B cell (primary cell): ENCODE data around the gene SH3D19.

Experiments
- EZH2 ChIP-seq: IDR thresholded peaks from 2 replicates; pipeline ENCODE4 v1.6.1; 2012; ENCODE audit warnings: borderline replicate concordance, low read depth, mild to moderate bottlenecking, moderate library complexity, low read length; ENCODE audit not compliant: insufficient read depth, poor library complexity, severe bottlenecking
- TF ChIP-seq, protein P1 (sequence below): fragments of 200-600 bp; IDR thresholded peaks from one replicate; pipeline ENCODE4 v1.8.0; 2022; ENCODE audit warnings: antibody characterized with exemption, mild to moderate bottlenecking

DNA sequence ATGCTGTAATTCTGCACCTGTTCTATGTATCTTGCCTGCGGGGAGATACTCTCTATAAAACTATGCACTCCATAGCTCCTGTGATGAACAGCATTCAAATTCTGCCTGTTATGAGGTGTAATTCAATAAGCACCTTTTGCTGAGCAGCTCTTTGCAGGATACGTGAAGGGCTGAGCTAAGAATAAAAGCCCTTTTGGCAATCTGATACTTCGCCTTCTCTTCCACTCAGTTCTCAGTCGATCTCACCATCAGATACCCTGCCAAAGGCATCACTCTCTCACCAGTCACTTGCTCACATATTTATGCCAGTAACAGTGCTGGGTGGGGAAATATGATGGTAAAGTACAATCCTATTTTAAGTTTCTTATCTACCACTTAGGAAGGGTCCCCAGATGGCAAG, 158.8 kb downstream of the SH3D19 start:
- TF ChIP-seq, protein P1, sequence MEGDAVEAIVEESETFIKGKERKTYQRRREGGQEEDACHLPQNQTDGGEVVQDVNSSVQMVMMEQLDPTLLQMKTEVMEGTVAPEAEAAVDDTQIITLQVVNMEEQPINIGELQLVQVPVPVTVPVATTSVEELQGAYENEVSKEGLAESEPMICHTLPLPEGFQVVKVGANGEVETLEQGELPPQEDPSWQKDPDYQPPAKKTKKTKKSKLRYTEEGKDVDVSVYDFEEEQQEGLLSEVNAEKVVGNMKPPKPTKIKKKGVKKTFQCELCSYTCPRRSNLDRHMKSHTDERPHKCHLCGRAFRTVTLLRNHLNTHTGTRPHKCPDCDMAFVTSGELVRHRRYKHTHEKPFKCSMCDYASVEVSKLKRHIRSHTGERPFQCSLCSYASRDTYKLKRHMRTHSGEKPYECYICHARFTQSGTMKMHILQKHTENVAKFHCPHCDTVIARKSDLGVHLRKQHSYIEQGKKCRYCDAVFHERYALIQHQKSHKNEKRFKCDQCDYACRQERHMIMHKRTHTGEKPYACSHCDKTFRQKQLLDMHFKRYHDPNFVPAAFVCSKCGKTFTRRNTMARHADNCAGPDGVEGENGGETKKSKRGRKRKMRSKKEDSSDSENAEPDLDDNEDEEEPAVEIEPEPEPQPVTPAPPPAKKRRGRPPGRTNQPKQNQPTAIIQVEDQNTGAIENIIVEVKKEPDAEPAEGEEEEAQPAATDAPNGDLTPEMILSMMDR, result no peak
- no peak for TF ChIP-seq EZH2
